IPS-NIHi7 (cell line): Measurements from ENCODE around the gene RARB.
A peak's percentile ranks its signal among the peaks of the same experiment; 100 is the strongest.

Experiments used
- DNase-seq: peaks from one replicate; pipeline ENCODE4 v3.0.0; 2012; ENCODE audit warnings: mixed read lengths; ENCODE audit errors: extremely low spot score

The RARB gene

DNA sequence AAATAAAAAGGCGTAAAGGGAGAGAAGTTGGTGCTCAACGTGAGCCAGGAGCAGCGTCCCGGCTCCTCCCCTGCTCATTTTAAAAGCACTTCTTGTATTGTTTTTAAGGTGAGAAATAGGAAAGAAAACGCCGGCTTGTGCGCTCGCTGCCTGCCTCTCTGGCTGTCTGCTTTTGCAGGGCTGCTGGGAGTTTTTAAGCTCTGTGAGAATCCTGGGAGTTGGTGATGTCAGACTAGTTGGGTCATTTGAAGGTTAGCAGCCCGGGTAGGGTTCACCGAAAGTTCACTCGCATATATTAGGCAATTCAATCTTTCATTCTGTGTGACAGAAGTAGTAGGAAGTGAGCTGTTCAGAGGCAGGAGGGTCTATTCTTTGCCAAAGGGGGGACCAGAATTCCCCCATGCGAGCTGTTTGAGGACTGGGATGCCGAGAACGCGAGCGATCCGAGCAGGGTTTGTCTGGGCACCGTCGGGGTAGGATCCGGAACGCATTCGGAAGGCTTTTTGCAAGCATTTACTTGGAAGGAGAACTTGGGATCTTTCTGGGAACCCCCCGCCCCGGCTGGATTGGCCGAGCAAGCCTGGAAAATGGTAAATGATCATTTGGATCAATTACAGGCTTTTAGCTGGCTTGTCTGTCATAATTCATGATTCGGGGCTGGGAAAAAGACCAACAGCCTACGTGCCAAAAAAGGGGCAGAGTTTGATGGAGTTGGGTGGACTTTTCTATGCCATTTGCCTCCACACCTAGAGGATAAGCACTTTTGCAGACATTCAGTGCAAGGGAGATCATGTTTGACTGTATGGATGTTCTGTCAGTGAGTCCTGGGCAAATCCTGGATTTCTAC, at the start of gene RARB:
Gene RARB, plus strand, starts transcription at position 322 of the 847 bp plus-strand sequence. Its CDS starts 469 bp downstream, at position 791.
- peak; percentile 72 for DNase-seq

DNA sequence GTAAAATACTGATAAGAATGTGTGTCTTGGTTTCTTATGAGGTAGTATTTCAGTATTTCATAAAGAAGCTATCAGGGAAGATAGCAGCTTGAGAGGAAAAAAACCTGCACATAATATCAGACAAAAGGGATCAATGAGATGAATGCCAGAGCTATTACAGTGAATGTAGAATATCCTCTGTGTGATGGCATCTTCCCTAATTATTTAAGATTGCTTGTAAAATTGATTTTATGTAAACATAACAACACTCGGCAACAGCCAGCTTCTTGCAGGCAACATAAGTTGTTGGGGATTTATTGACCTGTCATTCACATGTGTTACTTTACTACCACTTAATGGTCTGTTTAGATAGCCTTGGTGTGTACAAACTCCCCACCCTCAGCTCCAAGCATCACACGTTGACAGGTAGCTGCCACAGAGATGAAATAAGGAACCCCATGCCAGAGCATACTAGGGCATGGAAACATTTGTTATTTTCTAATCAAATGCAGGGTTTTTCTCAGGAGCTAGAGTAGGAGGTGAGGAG, 49.2 kb upstream of the RARB start:
- no peak for DNase-seq

DNA sequence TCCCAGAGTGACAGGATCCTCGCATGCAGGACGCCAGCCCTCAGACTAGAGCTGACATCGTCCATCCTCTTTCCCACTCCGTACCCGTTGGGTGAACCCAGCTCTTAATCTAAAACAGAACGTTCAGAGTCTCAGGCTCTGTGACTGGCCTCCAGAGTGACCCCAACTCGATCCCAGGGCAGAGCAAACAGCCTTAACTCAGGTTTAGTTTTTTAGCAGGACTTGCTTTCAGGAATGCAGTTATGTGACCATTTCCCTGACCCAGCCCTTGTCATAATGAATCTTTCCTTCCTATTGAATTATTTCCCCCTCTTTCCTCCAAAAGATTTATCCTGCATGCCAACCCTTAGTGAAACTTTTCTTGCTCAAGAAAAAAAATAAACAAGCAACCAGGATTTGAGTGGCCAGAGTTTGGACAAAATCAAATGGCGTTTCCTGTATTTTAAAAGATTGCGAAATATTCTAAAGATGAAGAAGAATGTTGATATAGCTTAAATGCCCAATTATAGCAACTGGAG, 47.8 kb upstream of the RARB start:
- DNase-seq, result no peak

DNA sequence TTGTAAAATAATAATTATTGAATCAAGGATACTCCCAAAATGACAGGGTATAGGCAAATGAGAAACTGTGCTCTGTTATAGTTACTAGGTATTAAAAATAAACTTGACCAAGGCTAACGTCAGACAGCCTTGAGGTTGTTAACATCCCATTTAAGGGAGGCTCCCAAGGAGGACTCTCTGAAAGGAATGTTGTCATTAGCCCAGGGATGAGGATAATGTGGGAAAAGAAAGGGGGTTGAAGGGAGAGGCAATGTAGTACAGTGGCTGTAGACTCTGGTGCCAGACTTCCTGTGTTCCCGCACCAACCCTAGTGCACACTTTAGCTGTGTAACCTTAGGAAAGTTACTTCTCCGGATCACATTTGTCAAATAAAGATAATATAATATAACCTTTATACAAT, 47.0 kb upstream of the RARB start:
- DNase-seq, result peak; percentile 20

DNA sequence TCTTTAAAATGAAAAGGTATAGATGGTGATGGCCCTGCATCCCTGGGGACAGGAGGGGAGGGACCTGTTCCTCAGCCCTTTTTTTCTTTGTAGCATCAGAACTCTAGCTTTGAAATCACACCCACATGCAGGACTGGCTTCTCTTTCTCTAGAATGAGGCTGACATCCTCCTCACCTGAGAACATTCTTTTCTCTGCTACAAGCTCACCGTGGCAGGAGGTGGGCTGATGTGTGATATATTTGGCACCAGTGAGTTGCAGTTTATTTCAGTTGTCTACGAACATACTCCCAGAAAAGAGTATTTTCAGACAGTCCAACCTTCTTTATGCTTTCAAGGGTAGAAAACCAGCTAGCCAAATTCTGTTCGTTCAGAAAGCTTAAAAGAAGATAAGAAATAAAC, 43.6 kb upstream of the RARB start:
- no peak for DNase-seq

DNA sequence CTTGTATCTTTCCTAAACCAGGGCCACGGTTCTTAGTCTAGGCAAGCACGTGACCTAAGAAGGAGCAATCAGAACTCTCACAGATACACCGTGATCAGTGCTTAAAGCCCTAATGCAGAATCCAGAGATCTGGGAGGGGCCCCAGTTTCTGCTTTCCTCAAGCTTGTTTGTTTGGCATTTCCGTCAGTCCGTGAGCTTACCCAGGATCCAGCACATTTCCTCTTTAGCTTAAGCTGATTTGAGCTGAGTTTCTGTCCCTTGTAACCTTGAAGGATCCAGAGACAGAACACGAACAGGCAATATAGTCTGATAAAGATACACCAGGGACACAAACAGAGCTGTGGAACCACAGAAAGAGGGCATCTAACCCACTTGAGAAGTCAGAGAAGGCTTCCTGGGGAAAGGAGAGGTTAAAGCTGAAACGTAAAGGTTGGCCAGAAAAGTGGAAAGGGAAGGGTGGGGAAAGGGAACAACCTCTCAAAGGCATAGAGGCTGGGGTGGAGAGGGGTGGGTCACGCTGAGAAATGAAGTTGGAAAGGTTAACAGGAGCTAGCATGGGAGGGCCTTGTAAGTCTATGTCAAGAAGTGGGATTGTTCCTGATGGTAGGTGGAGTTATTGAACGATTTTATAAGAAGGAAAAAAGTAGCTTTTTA, 42.1 kb upstream of the RARB start:
- peak; percentile 18 for DNase-seq

DNA sequence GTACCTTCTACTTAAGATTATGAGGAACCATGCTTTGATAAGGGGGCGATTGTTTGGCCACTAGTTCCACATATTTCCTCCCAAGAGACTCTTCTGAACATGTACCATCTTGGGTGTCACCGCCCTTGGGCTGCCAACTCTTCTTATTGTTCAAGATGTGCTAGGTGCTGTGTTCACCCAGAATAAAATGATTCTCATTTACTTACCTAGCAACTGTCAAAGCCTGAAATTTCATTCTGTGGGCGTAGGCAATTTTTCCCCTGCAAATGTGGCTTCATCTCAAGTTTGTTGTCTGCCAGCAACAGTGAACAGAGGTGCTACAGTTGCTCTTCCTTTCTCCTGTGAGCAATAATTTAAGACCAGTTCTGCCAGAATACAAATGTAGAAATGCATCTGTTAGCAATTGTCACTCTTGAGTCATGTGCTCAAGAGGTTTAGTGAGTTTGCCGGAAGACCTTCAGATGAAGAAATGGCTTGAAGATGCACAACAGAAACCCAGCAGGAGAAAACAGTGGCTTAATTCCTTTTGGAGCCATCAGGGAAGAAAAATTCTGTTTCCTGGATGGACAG, 41.3 kb upstream of the RARB start:
- no peak for DNase-seq

DNA sequence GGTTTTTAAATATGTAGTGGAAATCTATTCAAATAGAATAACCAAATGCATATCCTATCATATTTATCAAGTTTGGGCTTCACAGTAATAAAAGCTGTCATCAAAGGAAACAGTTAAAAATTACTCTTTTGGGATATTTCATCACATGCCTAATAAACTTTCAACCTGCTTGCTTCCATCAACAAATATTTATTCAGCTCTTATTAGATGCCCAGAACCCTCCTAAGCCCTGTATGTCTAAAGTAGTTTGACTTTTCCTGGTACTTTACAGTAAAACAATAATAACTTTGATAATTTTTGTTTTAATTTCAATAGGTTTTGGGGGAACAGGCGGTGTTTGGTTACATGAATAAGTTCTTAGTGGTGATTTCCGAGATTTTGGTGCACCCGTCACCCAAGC, 37.5 kb upstream of the RARB start:
- DNase-seq, result no peak

DNA sequence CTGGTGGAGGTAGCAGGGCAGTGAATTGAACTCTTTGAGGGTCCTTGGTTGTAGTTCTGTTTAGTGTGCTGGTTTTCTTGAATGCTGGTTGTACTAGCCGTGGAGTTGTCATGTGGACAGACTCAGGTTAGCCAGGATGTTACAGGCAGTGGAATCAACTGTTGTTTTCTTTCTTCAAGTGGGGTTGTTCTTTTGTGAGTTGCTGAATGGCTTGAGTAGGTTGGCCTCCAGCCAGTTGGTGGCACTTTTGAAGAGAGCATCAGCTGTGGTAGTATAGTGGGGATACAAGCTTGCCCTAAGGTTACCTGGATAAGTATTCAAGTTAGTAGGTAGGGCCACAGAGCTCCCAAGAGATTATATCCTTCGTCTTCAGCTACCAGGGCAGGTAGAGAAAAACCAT, 31.8 kb upstream of the RARB start:
- DNase-seq, result no peak

DNA sequence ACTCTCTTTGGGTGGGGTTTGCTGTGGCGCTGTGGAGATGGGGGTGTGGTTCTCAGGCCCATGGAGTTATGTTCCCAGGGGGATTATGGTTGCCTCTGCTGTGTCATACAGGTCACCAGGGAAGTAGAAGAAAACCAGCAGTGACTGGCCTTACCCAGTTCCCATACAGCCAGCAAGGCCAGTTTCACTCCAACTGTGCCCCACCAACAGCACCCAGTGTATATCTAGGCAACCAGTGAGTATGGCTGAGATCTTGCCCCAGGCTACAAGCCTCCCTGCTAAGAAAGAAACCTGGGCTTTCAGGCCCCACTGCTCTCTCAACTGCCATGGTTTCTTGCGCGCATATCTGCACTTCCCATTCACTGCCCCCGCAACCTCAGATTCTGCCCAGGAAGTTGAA, 31.4 kb upstream of the RARB start:
- DNase-seq, result no peak

DNA sequence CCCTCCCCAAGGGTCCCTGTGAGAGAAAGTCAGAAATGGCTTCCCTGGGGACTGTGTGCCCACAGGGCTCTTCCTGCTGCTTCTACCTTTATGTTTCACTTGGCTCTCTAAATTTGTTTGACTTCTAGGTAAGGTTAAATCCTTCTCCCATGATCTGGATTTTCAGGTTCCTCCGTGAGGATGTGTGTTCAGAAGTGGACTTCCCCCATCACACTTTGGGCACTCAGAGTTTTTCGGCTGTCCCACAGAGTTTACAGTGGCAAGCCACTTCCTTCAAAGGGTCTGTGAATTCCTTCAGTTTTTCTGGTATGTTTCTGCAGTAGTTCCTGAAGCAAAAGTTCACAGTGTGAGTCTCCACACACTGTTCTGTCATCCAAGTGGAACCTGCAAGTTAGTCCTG, 30.9 kb upstream of the RARB start:
- DNase-seq, result no peak

DNA sequence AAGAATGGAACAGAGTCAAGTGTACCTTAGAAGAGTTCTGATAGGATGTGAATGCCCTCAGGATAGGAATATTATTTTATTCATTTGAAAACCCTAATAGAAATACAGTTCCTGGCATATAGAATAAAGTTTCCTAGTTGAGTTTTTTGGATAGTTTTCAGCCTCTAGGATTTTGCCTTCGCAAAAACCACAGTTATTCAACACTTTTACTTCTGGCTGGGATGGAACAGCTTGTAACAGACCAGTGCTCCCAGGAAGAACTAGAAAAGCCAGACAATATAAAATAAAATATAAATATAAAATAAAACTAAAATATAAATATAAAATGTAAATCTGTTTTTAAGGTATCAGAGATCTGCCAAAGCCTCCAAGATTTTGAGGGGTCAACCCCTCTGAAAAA, 27.5 kb upstream of the RARB start:
- no peak for DNase-seq

DNA sequence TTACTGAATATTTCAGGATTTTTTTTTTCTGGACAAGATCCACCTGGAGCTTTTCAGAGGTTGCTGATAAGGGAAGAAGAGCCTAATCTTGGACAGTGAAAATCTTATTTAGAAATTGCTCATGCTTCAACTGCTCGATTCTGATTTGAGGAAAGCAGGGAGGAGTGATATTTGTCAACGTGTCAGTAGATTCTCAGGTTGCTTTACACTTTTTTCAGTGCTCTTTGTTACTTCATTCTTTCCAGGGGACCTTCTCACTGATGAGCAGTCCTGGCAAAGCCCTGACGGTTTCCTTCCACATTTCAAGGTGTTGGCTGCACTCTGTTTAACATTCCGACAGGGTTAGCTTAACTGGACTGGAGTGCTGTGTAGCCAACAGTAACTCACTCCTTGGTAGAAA, 24.1 kb upstream of the RARB start:
- DNase-seq, result no peak

DNA sequence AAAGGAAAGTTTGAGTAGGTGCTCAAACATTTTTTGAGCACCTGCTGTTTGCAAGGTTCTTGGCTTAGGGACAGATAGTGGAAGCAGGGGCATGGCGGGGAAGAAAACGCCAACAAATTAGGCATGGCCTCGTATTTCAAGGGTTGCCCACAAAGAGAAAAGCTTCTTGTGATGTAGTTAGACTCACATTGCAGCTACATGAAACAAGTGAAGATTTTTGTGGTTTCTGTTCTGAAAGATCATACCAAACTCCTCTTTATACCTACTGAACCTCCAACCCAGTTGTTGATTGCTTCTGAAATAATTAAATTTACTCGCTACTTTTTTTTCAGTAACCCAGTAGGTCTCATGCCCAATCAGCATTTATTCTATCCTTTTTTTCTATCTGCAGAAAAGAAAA, 23.5 kb upstream of the RARB start:
- DNase-seq, result no peak

DNA sequence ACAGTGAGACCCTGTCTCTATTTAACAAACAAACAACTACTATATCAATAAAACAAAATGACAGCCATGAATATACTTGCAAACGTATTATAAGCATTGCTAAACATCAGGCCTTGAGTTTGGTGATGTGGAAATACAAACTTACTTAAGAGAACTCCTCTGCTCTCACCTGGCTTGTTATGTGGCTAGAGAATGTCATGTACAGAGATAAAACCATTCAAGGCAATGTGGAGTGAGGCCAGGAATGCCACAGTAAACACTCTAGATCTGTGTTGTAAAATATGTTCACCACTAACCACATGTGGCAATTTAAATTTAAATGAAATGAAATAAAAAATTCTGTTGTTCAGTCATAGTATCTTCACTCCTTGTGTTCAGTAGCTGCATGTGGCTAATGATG, 22.7 kb upstream of the RARB start:
- no peak for DNase-seq

DNA sequence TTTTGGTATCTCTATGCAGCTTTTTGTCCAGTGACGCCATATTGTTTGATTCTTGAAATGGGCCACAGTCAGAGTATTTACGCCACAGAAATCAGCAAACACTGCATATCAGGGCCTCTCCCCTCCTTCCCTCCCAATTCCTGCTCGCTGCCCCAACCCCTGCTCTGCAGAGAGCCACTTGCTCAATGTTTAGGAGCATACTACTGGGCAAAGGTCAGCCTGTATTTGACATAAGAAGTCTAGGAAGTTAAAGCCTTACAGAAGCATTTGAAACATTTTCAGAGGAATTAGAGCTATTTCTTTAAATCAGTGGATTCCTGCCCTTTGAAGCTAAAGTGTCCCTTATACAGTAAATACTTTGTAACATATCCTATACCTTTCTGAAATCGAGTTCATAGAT, 17.4 kb upstream of the RARB start:
- DNase-seq, result no peak

DNA sequence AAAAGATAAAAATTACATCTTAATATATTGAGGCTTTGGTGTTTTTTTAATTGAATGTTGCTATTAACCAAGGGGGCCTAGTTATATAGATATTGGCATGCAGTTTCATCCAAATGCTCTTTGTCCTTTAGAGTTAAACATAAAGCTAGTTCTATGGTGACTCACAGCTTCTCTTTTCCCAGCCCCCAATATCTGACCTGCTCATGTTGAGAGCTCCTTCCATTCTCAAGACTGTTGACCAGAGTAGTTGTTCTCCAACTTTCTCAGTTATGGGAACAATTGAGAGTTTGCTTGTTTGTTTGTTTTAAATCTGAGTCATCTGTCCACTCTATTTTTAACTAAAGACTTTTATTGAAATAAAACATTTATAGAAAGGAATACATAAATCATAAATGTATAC, 15.8 kb upstream of the RARB start:
- DNase-seq, result no peak

DNA sequence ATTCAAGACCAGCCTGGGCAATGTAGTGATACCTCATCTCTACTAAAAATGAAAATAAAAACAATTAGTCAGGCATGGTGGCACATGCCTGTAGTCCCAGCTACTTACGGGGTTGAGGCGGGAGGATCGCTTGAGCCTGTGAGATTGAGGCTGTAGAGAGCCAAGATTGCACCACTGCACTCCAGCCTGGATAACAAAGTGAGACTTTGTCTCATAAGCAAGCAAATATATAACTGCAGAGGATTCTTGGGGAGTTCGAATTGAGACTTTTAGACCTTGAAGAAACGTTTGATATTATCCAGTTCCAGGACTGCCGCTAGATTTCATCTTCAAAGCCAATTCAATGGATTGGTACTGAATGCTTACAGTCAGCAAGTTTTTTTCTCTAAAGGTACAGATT, 11.9 kb upstream of the RARB start:
- DNase-seq, result no peak

DNA sequence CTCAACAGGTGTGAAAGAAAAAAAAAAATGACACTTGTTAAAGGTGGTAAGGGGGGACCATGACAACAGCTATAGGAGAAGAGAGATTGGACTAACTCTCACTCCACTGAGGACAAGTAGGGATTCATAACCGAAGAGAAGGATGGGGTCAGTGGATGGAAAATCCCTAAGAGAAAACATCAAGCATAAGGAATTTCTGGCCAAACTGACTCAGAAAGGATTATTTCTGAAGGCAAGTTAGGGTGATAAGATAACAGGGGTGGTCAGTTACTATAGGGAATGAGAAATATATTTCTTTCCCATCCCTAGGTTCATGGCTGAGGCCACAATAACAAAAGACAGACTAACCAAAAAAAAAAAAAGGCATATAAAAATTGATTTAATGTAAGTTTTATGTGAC, 9.5 kb upstream of the RARB start:
- no peak for DNase-seq

DNA sequence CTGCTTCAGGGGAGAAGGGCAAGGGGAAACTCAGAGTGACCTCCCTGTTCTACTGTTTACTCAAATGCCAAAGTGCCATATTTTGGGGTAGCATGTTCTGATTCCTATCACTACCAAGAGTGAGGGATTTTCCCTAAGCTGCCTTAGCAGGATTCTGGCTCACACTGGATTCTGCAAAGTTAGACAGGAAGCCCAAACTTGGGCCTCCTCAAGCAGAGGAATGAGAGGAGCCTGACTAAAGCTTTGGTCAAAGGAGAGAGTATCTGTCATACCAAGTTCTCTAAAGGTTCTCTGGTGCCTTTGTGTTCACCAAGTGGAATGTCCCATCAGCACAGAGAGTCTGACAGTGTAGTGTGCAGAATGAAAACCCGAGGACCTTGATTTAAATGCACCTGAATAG, 8.8 kb upstream of the RARB start:
- DNase-seq, result no peak

DNA sequence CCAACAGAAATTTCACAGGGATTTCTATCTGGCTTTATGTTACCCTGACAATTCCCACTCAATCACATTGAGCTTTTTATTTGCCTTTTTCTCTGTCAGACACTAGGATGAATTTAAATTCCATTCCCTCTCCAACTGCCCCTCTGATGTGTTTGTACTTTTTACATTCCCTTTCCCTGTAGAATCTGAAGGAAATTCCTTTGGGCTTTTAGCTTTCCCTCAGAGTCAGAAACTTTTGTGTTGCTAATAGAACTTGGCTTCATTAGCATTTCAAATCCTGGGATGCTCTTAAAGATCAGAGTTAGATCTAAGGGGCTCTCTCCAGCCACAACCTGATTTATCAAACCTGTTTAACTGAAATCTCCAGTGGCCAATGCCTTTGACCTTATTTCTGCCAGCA, 7.9 kb upstream of the RARB start:
- DNase-seq, result peak; percentile 32

DNA sequence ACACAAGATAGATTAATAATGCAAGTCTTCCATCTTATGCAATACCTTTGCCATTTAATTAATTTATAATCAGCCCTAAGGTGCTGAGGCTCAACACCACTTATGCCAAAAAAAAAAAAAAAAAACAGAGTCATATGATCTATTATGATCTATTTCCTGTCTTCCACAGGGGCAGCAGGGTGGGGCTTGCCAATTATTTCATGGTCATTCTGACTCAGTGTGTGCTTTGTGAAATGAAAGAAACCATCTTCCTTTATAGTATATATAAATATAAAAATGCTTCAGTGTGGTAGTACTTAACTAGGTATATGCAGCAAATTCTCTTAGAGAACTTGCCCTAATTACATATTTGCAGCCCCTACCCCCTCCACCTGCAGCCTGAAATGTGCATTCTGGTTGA, 7.2 kb upstream of the RARB start:
- DNase-seq, result no peak

DNA sequence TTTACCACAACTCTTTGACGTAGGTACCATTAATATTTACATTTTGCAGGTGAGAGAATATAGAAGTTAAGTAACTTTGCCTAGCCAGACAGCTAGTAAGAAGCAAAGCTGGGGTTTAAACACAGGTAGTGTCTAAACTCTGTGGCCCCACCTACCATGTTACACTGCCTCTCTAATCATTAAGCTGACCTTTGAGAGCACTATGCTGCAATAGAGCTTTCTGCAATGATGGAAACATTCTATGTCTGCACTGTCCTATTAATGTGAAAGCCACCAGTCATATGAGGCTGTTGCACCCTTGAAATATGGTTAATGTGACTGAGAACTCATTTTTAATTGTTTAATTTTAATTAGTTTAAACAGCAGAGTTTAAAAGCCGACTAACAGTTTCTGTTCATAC, 6.3 kb upstream of the RARB start:
- no peak for DNase-seq
